IPS DF 4.7 (cell line): ENCODE results near the gene ARPC5.

Source experiments
- DNase-seq: peaks from one replicate; pipeline ENCODE4 v3.0.0-alpha.2; 2013; ENCODE audit warnings: low spot score; ENCODE audit errors: extremely low read depth

The ARPC5 gene

DNA sequence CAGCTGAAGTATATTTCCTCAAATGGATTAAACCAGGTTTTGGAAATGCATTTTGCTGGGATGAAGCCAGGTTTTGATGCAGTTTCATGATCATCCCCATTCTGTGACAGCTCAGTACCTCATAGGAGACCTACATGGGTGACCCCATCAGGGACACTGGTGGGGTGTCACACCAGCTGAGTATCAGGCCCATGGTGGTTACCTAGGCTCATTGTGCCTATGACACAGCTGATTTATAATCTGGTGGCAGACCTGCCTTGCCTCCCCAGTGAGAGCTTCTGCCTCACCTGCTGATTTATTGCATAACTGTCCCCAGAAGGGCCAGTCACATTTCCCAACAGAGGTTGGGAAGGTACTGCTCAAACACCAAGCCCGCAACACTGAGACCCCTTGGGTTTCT lies 49.1 kb downstream of the ARPC5 start:
- no peak for DNase-seq

DNA sequence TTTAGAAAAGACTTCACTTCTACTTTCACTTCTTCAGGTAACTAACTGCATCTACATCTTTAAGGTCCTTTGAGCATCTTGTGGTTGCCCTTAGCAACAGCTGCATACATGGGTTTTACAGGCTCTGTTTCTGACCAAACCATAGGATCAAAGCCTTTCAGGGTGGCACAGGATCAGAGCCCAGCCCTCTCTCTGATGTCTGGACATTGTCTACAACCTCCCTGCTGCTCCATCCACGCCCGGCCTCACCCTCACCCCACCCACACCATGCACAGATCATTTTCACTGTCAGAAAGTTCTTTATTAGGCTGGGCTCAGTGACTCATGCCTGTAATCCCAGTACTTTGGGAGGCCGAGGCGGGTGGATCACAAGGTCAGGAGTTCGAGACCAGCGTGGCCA lies 50.5 kb downstream of the ARPC5 start:
- no peak for DNase-seq

DNA sequence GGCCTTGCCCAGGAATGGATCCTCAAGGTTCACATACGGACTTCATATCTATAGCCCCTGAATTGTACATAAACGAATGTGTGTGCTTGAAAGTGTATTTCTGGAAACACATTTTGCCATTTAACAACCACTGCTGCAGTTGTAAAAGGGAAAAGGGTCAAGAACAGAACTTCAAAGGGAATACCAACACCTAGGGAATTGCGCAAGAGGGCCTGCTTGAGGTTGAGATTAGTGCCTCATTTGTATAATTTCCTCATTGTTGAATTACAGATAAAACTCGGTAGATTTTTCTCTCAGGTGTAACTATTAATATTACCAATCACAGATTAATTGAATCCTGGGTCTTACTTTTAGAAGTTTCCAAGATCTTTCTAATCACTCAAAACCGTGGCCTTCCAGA lies 51.4 kb downstream of the ARPC5 start:
- no peak for DNase-seq

DNA sequence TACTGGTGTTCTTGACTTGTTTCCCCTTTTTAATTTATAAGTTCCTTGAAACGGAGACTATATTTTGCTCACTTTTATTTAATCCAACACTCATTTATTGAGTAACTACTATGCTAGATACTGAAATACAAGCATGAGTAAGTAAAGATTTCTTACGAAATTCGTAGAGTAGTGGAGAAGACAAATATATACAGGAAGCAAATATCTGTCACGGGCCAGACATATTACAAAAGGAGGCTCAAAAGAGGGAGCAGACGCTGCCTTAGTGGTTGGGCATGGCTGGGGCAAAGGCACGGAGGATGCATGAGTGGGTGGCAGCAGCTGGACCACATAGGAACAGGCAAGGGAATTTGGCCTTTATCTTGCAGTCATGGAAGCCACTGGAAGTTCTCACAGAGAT lies 52.1 kb downstream of the ARPC5 start:
- DNase-seq, result no peak

DNA sequence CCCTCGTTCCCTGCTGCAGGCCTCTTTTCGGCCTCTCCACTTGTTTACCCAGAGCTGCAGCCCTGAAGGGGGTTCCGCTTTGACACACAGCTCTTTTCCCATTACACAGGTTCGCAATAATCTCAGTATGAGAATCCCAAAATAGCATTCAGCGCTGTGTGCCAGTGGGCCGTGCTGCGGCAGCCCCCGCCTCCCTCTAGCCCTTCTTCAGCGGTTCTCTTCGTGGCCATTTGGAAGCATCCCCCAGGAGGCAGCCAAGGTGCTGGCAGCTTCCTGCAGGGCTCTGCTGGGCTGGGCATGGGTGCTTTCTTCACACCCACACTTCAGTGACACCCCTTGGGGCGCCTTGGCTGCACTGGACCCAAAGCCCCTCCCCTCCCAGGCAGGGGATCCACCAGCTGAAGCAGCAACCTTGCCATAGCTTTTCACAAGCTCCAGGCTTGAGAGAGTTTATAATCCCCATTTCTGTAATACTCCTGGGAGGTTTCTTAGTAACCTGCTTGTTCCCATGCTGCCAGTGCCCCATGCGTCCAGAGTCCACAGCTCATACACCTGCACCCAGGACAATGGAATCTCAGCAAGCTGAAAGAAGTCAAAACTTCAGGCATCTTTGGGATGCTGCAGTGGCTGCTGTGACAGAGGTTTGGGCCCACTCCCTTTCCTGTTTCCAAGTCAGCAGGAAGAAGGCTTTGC lies 53.4 kb downstream of the ARPC5 start:
- no peak for DNase-seq

DNA sequence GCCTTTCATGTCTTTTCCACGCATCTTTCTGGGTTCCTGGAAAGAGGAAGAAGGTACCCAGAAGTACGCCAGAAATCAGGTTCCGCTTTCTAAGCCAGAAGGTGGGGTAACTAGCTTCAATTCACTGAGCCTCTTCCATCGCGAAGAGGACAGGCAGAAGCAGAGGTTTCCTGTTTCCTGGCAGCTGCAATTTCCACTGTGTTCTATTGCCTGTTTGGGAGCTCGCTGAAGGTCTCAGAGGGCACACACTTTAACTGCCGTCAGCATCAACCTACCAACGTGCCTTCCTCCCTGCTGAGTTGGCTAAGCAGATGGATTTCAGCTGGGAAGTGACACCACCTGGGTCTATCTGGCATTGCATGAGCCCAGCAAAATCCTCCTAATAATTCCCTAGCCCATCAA lies 55.3 kb downstream of the ARPC5 start:
- peak; percentile 16 for DNase-seq

DNA sequence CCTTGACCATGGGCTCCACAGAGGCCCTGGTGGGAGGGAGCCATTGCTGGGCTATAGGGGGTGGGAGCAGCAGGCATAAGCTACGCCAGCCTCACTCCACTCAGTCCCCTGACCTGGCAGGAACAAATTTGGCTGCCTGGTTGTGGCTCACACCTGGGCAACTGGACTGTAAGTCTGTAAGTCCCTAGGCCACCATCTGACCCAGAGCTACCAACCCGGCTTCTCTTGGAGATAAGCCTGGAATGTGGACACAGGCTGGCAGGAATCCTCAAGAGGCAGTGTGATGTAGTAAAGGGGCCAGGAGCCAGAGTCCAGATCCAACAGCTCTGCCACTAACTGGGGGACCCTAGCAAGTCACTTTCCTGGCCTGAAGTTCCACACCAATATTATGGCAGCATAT lies 56.7 kb downstream of the ARPC5 start:
- DNase-seq, result no peak

DNA sequence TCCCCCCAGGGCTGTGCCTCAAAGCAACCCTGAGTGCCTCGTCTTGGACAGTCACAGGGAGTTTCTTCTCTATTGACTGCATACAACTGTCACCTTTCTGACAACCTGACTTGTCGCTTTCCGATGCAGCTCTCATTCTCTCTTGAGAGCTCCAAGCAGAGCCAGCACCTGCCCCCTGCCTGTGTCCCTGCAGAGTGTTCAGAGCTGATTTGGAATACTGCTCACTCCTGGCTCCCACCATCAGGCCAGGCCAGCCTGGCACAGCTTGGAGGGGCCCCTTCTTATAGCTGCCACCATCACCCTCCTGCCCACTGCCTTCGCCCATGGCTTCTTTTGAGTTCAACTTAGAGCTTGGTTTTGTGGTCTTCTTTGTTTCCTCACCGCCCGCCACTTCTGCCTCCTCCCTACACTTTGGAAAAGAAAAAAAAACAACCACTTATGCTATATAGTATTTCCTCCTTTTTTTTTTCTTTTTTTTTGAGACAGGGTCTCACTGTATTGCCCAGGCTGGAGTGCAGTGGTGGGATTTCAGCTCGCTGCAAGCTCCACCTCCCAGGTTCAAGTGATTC lies 57.6 kb downstream of the ARPC5 start:
- DNase-seq, result no peak

DNA sequence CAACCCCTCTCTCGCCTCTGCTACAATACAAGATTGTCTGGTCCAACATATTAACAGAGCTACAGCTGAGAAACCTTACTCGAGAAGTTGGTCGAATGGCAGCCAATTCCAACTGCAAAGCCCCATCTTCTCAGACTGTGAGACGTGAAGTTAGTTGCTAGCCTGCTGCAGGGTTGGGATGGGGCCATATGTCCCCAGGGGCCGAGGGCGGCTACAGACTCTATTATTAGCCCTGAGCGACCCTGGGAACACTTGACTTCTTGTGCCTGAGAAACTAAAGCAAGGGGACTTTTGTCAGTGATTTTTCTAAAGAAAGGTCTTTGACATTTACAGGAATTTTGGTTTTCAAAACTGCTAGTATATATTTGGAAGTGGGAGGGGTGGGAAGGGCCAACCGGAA lies 59.0 kb downstream of the ARPC5 start:
- DNase-seq, result no peak

DNA sequence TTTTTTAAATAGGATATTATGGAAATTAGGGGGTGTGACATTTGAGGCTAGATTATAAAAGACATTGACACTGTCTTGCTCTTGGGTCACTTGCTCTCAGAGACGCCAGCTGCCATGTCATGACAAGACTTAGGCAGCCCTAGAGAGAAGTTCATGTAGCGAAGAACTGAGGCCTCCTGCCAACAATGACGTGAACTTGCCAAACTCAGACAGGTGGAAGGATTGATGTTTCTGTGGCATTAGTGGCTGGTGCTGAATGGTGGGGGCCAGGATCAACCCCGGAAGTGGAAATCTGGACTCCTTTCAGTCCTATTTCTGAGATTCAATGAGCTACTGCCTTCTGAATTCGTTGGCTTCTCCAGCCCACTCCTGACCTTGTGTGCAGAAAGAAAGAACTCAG lies 60.0 kb downstream of the ARPC5 start:
- DNase-seq, result no peak

DNA sequence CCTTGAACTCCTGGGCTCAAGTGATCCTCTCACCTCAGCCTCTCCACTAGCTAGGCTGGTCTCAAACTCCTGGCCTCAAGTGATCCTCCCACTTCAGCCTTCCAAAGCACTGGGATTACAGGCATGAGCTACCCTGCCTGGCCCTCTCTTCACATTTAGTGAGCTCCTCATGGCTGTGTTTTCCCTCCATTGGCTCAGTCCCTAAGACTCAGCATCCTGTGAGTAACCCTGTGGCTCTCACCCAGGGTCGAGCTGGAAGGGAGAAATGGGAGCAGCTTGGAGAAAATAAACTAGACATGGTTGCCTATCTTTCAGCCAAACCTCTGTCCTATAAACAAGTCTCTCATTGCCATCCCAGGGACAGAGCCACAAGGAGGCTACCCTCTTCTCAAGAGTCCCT lies 62.9 kb downstream of the ARPC5 start:
- DNase-seq, result no peak

DNA sequence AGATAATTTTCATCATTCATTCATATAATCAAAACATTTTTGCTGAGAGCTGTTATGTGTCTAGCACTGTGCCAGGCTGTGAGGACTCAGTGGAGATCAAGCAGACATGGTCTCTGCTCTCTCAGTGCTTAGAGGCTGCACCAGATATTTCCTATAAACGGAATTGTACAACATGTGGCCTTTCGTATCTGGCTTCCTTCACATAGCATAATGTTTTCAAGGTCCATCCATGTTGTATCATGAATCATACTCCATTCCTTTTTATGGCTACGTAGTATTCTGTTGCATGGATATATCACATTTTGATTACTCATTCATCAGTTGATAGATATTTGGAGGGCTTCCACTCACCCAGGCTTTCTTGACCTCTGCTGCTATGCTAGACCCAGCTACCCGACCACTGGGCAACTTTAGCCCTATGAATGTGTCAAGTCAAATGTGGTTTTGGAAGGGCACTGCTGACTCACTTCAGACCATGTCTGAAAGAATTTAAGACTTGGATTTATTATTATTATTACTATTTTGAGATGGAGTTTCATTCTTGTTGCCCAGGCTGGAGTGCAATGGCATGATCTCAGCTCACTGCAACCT lies 63.8 kb downstream of the ARPC5 start:
- DNase-seq, result no peak
